DOHH2 (cell line): ENCODE results near the gene DNAJC16.

Source experiments
- CTCF ChIP-seq: fragments of 200-600 bp; sonication (generic); IDR thresholded peaks from one replicate; pipeline ENCODE4 v1.5.1; 2014; ENCODE audit warnings: antibody characterized with exemption, mild to moderate bottlenecking, low read depth, low read length; ENCODE audit not compliant: poor library complexity, severe bottlenecking
- EZH2phosphoT487 ChIP-seq: fragments of 200-600 bp; sonication (generic); IDR thresholded peaks from 2 replicates; pipeline ENCODE4 v1.6.1; 2017; ENCODE audit warnings: borderline replicate concordance, mild to moderate bottlenecking, antibody characterized with exemption, low read length, moderate library complexity, mixed read lengths

- TF ChIP-seq CTCF (no peak), EZH2phosphoT487 (no peak)
Measured at GRCh38 chr1:15543251-15543588, 16.6 kb downstream of the DNAJC16 start.
